GM21825 (cell line): Measurements from ENCODE around the gene HINT2.
A peak's percentile ranks its signal among the peaks of the same experiment; 100 is the strongest.

Experiments used
- ATAC-seq: cut with Tn5 transposase; IDR thresholded peaks from one replicate; pipeline ENCODE4 v1.9.1; 2021; ENCODE audit warnings: mild to moderate bottlenecking, moderate library complexity; ENCODE audit not compliant: unreplicated experiment

The HINT2 gene

GRCh38 chr9:35814841-35815543, at the start of gene HINT2:
HINT2 (minus strand) TSS chr9:35815042; CDS start chr9:35814979, 63 bp downstream.
- ATAC-seq, result peak; percentile 68

- no peak for ATAC-seq
These were observed 48.7 kb upstream of the HINT2 start for GRCh38 chr9:35863583-35863982.

GRCh38 chr9:35862328-35862727, 47.5 kb upstream of the HINT2 start:
- ATAC-seq, result no peak

- ATAC-seq, result no peak
These were observed 46.5 kb upstream of the HINT2 start for GRCh38 chr9:35861161-35861897.

GRCh38 chr9:35859990-35860339, 45.1 kb upstream of the HINT2 start:
- no peak for ATAC-seq

- no peak for ATAC-seq
These were observed 44.6 kb upstream of the HINT2 start for GRCh38 chr9:35859310-35859989.

- no peak for ATAC-seq
These were observed 43.6 kb upstream of the HINT2 start for GRCh38 chr9:35858458-35858857.

- ATAC-seq, result no peak
These were observed 42.0 kb upstream of the HINT2 start for GRCh38 chr9:35856882-35857281.

- ATAC-seq, result no peak
These were observed 41.4 kb upstream of the HINT2 start for GRCh38 chr9:35856206-35856605.

- no peak for ATAC-seq
These were observed 39.4 kb upstream of the HINT2 start for GRCh38 chr9:35854091-35854762.

- no peak for ATAC-seq
These were observed 38.3 kb upstream of the HINT2 start for GRCh38 chr9:35852876-35853865.

- no peak for ATAC-seq
These were observed 37.5 kb upstream of the HINT2 start for GRCh38 chr9:35852267-35852815.

GRCh38 chr9:35847792-35848572, 33.1 kb upstream of the HINT2 start:
- ATAC-seq, result peak; percentile 81

GRCh38 chr9:35845824-35846771, 31.3 kb upstream of the HINT2 start:
- no peak for ATAC-seq

- no peak for ATAC-seq
These were observed 29.9 kb upstream of the HINT2 start for GRCh38 chr9:35844628-35845270.

- ATAC-seq, result peak; percentile 55
These were observed 28.0 kb upstream of the HINT2 start for GRCh38 chr9:35842795-35843194.

GRCh38 chr9:35842020-35842745, 27.3 kb upstream of the HINT2 start:
- no peak for ATAC-seq
